ENCODE measurements around the gene ADGRD1.

Gene ADGRD1

GRCh38 chr12:130938186-130938585 lies 15.5 kb upstream of the ADGRD1 start:
- DNase-seq, result no peak

DNA sequence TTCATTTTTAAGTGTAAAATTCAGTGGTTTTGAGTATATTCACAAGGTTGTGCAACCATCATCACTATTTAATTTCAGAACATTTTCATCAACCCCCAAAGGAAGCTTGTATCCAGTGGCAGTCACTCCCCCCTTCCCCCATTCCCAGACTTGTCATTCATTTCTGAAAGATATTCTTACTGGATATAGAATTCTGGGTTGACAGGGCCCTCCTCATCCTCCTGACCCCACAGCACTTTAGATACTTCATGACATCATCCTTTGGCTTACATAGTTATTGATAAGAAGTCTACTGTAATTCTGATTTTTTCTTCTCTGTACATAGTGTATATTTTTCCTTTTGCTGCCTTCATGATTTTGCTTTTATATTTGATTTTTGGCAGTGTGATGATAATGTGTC lies 8.8 kb upstream of the ADGRD1 start:
- no peak for DNase-seq

DNA sequence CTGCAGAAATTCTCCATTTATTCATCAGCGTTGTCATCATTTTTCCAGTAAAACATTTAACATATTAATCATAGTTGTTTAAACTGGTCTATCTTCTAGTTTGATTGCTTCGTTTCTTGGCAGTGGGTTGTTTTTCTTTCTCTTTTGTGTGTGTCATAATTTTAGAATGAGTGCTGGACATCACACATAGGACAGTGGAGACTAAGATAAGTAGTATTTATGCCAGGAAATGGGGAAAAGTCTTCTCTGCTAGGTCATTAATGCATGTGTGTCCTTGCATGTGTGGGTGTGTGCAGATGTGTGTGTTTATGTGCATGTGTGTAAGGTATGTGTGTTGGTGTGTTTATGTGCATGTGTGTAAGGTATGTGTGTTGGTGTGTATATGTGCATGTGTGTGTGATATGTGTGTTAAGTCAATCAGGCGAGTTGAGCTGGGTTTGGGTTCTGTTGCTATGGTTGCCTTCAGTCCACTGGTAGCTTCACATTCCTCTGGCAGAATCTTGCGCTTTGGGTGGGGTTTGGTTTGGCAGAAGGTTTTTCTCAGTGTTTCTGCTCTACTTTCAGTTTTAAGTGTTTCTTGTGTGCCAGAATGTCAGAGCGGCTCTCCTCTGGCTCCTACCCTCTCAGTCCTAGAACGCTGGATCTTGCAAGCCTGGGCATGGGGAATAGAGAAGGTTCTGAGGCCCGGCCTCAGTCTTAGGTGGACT lies 7.8 kb upstream of the ADGRD1 start:
- no peak for DNase-seq

GRCh38 chr12:130947028-130947613 lies 6.6 kb upstream of the ADGRD1 start:
- DNase-seq, result no peak

- DNase-seq, result no peak
Measured at GRCh38 chr12:130948136-130948535, 5.6 kb upstream of the ADGRD1 start.

DNA sequence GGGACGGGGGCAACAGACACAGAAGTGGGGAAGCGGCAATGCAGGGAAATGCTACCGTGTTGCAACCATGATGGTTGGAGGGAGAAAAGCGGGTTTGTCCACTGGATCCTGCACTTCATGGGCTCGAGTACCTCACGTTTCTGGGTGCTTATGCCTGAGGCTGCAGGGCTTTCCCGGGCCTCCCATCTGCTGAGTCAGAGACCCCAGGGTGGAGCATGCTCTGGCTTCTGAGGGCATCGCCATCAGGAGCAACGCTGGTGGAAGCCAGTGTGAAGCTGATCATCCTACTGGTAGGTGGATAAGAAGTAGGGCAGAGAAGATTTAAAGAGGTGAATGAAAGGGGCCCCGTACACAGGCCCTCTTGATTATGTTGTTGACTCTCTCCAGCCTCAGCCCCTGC lies 5.0 kb upstream of the ADGRD1 start:
- DNase-seq, result no peak

DNA sequence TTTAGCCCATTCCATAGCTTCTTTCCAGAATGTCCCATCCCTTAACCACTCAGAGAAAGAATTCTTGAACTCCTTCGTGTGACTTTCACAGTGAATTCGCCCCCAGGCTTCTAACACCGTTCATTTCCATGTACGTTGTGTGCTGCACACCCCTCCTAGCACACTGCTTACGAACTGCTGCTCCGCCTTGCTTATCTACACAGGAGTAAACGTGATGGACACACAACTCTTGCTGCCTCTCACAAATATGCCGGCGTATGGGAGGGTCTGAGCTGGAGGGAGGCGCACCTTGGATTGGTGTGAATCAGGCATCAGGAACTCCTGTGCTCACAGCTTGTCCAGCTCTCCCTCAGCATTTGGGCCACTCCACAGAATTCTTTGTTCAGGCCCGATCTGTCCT lies 3.9 kb upstream of the ADGRD1 start:
- DNase-seq, result no peak

GRCh38 chr12:130951636-130952035 lies 2.1 kb upstream of the ADGRD1 start:
- DNase-seq, result no peak

DNA sequence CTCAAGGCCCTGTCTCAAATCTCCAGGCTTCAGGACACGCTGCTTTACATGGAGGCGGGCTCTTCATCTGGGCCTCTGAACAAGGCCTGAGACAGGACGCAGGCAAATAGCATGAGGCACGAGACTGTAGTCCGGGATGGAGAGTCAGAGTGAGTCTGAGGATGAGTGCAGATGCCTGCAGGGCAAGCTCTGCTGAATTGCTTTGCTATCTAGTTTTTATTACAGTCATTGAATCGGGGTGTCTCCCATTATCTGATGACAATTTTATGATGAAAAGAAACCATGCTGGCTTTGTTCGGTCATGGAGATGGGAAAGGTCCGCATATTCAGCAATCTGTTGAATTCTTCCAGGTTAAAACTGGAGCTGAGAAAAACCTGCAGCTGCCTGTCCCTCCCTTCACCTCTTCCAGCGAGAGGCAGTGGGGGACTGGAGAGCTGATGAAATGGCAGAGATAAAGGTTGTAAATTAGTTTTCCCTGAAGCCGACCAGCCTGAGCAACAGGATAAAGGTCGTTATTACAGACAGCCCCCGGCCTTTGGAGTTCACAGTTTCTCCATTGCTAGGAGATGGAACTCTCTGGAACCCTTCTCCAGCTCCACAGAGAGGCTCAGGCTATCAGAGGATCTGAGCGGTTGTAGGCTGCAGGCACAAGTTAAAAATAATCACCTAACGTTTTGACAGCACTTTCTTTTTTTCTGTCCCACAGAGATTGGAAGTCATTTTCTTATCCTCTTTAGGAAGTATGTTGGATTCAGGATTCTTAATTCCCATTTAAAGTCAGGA lies 1.3 kb upstream of the ADGRD1 start:
- DNase-seq, result no peak

GRCh38 chr12:130954544-130954831 lies 781 bp downstream of the ADGRD1 start:
- DNase-seq, result no peak

DNA sequence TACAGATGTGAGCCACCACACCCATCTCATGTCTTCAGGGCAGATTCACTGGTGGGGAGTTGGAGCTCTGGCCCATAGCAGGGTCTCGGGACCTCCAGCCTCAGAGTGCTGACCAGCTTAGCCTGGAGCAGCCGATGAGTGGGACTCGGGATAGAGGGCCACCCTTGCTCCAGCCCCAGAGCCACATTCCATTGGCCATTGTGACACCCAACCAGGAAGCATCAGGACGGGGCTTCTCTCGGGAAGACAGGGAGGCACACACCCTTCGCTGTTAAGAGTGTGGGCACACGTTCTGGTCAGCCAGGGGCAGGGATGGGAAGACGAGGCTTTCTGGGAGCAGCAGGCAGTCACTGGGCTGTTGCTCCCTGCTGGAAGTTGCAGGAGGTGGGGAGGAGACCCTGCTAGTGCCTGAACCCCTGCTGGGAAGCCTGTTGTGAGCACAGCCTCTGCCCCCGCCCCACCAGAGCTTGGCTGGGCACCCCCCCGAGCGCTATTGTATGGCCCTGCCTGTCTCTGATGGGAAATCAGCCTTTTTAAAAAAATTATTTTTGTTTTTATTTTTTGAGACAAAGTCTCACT lies 1.6 kb downstream of the ADGRD1 start:
- no peak for DNase-seq

GRCh38 chr12:130956009-130956408 lies 2.3 kb downstream of the ADGRD1 start:
- DNase-seq, result no peak

- DNase-seq, result no peak
Measured at GRCh38 chr12:130956456-130957303, 3.0 kb downstream of the ADGRD1 start.

DNA sequence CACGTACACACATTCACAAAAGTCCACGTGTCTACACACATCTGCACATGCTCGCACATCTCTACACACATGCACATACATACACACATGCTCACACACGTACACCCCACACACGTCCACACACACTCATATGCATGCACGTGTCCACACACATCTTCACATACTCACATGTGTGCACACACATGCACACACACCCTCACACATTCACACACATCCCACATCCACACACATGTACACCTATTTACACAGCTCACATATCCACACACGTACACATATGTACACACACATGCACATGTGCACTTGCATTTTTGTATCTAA lies 3.6 kb downstream of the ADGRD1 start:
- DNase-seq, result no peak

DNA sequence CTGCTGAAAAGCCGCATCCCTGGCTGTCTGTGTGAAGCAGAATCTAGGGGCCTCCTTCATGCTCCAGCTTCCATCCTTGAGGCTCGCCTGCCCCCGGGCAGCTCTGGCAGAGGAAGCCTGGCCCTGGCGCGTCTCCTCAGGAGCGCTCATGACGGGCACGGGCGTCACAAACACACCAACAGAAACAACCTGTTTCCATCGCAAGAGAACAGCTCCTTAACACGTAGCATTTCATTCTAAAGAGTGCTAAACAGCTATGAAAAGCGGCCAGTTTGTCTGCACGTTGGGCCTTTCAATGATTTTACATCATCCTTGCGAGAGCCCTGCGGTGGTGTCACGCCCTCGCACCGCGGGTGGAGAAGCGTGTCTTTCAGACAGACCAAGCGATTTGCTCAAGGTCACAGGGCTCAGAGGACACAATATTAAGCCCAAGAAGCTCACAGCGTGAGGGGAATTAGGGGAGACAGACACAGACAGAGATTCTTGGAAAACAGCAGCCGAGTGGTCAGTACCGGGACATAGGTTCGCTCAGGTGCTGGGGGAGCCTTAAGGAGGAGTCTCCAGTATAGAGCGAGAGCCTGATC lies 4.9 kb downstream of the ADGRD1 start:
- peak; percentile 55 for DNase-seq

GRCh38 chr12:130959632-130960031 lies 5.9 kb downstream of the ADGRD1 start:
- no peak for DNase-seq

DNA sequence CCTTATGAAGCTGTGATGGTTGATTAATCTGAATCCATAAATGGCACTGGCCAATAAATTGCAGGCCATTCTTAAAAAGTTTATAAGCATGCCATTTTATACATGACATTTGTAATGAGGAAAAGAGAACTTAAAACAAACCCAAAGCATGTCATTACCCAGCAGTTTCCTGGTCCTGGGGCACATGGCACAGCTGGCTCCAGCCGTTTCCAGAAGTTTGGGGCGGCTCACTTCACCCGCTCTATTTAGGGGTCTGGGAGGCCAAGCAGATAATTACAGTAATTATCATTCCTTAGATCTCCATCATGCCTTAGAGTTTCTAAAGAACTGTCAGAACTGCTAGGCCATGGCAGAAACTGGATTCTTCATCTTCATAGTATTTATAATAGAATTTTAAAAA lies 6.4 kb downstream of the ADGRD1 start:
- DNase-seq, result peak; percentile 64

- no peak for DNase-seq
Measured at GRCh38 chr12:130960787-130961186, 7.1 kb downstream of the ADGRD1 start.

GRCh38 chr12:130961921-130962451 lies 8.3 kb downstream of the ADGRD1 start:
- no peak for DNase-seq

GRCh38 chr12:130965214-130965613 lies 11.5 kb downstream of the ADGRD1 start:
- no peak for DNase-seq

DNA sequence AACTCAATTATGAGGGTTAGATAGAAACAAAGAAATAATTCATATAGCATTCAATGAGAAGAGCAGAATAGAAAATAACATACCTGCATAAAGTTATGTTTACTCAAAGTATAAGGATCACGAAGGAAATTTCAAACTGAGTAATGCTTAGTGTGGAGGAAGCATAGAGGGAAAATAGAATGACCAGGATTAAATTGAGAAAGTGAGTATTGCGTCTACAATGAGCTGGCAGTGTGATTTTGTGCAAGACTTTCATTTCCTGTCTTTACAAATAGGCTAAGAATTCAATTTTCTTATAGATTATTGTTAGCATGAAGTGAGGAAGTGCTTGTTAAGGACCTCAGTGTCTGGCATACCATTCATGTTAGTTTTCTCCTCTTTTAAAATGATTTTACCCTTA lies 12.0 kb downstream of the ADGRD1 start:
- no peak for DNase-seq

- no peak for DNase-seq
Measured at GRCh38 chr12:130966443-130967030, 12.8 kb downstream of the ADGRD1 start.
